GM21717 (cell line): ENCODE results near the gene KATNAL2.

Source experiments
- ATAC-seq: cut with Tn5 transposase; IDR thresholded peaks from one replicate; pipeline ENCODE4 v1.9.1; 2021; ENCODE audit warnings: mild to moderate bottlenecking, moderate library complexity; ENCODE audit not compliant: unreplicated experiment

Gene KATNAL2

GRCh38 chr18:47110492-47111274 is 193.3 kb downstream of the KATNAL2 start:
- ATAC-seq, result no peak

- ATAC-seq, result no peak
Measured at GRCh38 chr18:47113796-47114540, 196.6 kb downstream of the KATNAL2 start.

GRCh38 chr18:47115205-47115604 is 197.8 kb downstream of the KATNAL2 start:
- no peak for ATAC-seq

- no peak for ATAC-seq
Measured at GRCh38 chr18:47118981-47119380, 201.6 kb downstream of the KATNAL2 start.

- peak; percentile 95 for ATAC-seq
Measured at GRCh38 chr18:47120428-47120827, 203.0 kb downstream of the KATNAL2 start.

GRCh38 chr18:47121146-47121545 is 203.7 kb downstream of the KATNAL2 start:
- ATAC-seq, result no peak

- ATAC-seq, result no peak
Measured at GRCh38 chr18:47141289-47141688, 223.9 kb downstream of the KATNAL2 start.

GRCh38 chr18:47143153-47143552 is 225.8 kb downstream of the KATNAL2 start:
- ATAC-seq, result no peak

- no peak for ATAC-seq
Measured at GRCh38 chr18:47143899-47144485, 226.6 kb downstream of the KATNAL2 start.

GRCh38 chr18:47146206-47146605 is 228.8 kb downstream of the KATNAL2 start:
- ATAC-seq, result no peak

GRCh38 chr18:47149457-47150028 is 232.1 kb downstream of the KATNAL2 start:
- no peak for ATAC-seq

GRCh38 chr18:47150029-47150823 is 232.8 kb downstream of the KATNAL2 start, which contains the start of gene HDHD2:
TSS of gene HDHD2 (minus strand) at chr18:47150500. CDS start at chr18:47136439, 14,061 bp downstream.
- peak; percentile 92 for ATAC-seq

- peak; percentile 19 for ATAC-seq
Measured at GRCh38 chr18:47150824-47151366, 233.5 kb downstream of the KATNAL2 start.

GRCh38 chr18:47151439-47151838 is 234.0 kb downstream of the KATNAL2 start:
- ATAC-seq, result no peak
